GM23338 (cell line): ENCODE measurements around the gene IMMP2L.
"Not testable (repeated sequence)": the region's sequence is repeated elsewhere in the genome, so short reads cannot be mapped to it uniquely, and the experiment has no call there.

ENCODE experiments used
- CREB1 ChIP-seq: fragments of 250-450 bp; sonication (Bioruptor Pico); IDR thresholded peaks from 2 replicates; pipeline ENCODE4 v1.5.0; 2020; ENCODE audit warnings: low read depth, mild to moderate bottlenecking, moderate library complexity
- CTCF ChIP-seq, 2 experiments: fragments of 200-600 bp in 1 of 2; sonication (generic) in 1 of 2; conservative IDR thresholded peaks; 2 replicates each; pipeline versions ENCODE4 v1.5.1 to v1.6.1; 2016 to 2017; ENCODE audit warnings: antibody characterized with exemption in 2 of 2, low read depth in 2 of 2, mild to moderate bottlenecking in 2 of 2, moderate library complexity in 1 of 2
- ETS1 ChIP-seq: IDR thresholded peaks from 2 replicates; pipeline ENCODE4 v1.6.1; 2016; ENCODE audit warnings: antibody characterized with exemption
- EZH2 ChIP-seq: fragments of 200-600 bp; sonication (generic); IDR thresholded peaks from one replicate; pipeline ENCODE4 v1.8.0; 2017; ENCODE audit warnings: antibody characterized with exemption, mild to moderate bottlenecking, low read depth; ENCODE audit not compliant: unreplicated experiment
- EZH2phosphoT487 ChIP-seq: fragments of 200-600 bp; sonication (generic); IDR thresholded peaks from one replicate; pipeline ENCODE4 v1.8.1; 2018; ENCODE audit warnings: antibody characterized with exemption; ENCODE audit not compliant: unreplicated experiment
- NANOG ChIP-seq: IDR thresholded peaks from 2 replicates; pipeline ENCODE4 v1.6.1; 2016; ENCODE audit warnings: antibody characterized with exemption, borderline replicate concordance
- POLR2AphosphoS5 ChIP-seq: IDR thresholded peaks from 2 replicates; pipeline ENCODE4 v1.6.1; 2016; ENCODE audit warnings: antibody characterized with exemption, low read depth
- STAT1 ChIP-seq: IDR thresholded peaks from one replicate; pipeline ENCODE4 v1.6.1; 2016; ENCODE audit warnings: antibody characterized with exemption; ENCODE audit not compliant: unreplicated experiment
- ZNF114 ChIP-seq: fragments of 250-450 bp; sonication (Bioruptor Pico); IDR thresholded peaks from 2 replicates; pipeline ENCODE4 v1.5.0; 2020; ENCODE audit warnings: mild to moderate bottlenecking, moderate library complexity
- ZNF331 ChIP-seq: fragments of 250-450 bp; sonication (Bioruptor Pico); IDR thresholded peaks from 2 replicates; pipeline ENCODE4 v1.5.0; 2020; ENCODE audit warnings: low read depth, mild to moderate bottlenecking, moderate library complexity
- TF ChIP-seq, protein P1 (sequence below): IDR thresholded peaks from one replicate; pipeline ENCODE4 v1.6.1; 2018; ENCODE audit warnings: antibody characterized with exemption; ENCODE audit not compliant: unreplicated experiment

DNA sequence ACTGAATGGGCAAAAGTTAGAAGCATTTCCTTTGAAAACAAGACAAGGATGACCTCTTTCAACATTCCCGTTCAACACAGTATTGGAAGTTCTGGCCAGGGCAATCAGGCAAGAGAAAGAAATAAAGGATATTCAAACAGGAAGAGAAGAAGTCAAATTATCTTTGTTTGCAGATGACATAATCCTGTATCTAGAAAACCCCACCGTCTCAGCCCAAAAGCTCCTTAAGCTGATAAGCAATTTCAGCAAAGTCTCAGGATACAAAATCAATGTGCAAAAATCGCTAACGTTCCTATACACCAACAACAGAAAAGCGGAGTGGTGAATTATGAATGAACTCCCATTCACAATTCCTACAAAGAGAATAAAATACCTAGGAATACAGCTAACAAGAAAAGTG is 312.5 kb downstream of the IMMP2L start:
- not testable (repeated sequence) for TF ChIP-seq CTCF (conservative IDR thresholded peaks at IDR 0.05; ENCODE audit: low read depth in 2 of 2); EZH2; POLR2AphosphoS5; EZH2phosphoT487; ZNF114; ETS1; ZNF331 (CRISPR knock-in tag); CREB1 (CRISPR knock-in tag); NANOG; STAT1
- TF ChIP-seq, protein P1, sequence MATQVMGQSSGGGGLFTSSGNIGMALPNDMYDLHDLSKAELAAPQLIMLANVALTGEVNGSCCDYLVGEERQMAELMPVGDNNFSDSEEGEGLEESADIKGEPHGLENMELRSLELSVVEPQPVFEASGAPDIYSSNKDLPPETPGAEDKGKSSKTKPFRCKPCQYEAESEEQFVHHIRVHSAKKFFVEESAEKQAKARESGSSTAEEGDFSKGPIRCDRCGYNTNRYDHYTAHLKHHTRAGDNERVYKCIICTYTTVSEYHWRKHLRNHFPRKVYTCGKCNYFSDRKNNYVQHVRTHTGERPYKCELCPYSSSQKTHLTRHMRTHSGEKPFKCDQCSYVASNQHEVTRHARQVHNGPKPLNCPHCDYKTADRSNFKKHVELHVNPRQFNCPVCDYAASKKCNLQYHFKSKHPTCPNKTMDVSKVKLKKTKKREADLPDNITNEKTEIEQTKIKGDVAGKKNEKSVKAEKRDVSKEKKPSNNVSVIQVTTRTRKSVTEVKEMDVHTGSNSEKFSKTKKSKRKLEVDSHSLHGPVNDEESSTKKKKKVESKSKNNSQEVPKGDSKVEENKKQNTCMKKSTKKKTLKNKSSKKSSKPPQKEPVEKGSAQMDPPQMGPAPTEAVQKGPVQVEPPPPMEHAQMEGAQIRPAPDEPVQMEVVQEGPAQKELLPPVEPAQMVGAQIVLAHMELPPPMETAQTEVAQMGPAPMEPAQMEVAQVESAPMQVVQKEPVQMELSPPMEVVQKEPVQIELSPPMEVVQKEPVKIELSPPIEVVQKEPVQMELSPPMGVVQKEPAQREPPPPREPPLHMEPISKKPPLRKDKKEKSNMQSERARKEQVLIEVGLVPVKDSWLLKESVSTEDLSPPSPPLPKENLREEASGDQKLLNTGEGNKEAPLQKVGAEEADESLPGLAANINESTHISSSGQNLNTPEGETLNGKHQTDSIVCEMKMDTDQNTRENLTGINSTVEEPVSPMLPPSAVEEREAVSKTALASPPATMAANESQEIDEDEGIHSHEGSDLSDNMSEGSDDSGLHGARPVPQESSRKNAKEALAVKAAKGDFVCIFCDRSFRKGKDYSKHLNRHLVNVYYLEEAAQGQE, result not testable (repeated sequence)
